MM.1S (cell line): ENCODE measurements around the gene GNAQ.
"Not testable (repeated sequence)": the region's sequence is repeated elsewhere in the genome, so short reads cannot be mapped to it uniquely, and the experiment has no call there.

Source experiments
- CTCF ChIP-seq: fragments of 300-600 bp; sonication (generic); IDR thresholded peaks from 2 replicates; pipeline ENCODE4 v1.5.1; 2016; ENCODE audit warnings: antibody characterized with exemption, low read length, mixed read lengths
- EZH2phosphoT487 ChIP-seq: fragments of 300-600 bp; sonication (generic); IDR thresholded peaks from 2 replicates; pipeline ENCODE4 v1.6.1; 2018; ENCODE audit warnings: antibody characterized with exemption, low read length

DNA sequence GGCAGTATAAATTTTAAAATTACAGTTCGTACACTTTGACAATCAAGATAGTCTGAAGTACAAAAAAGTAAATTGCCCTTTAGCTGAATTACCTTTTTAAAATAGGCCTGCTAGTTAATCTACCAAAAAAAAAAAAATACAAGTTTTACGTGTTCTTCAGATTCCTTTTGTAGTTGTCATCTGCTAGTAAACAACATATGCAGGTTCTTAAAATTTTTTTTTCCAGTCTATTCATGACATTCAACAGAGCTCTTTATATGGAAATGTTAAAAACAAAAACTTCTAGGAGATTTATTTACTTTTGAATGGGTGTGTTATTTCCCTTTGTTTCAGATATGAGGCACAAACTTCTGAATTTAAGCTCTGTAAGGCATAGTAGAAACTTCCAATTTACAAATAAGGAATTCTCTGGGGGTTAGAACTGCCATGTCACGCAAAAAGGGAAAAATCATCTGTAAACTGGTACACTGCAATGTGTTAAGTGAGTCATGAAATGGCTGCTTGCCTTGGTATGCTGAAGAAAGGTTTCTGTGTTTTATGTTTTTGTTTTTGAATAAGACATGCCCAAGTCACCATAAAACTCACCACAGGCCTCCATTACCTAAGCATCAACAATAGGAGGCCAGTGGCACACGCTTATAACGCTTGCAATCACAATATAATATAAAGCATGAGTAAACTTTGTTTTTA, 313.9 kb downstream of the GNAQ start:
- TF ChIP-seq CTCF, EZH2phosphoT487: not testable (repeated sequence)
